ENCODE results near the gene EMX1. TPM values are rescaled to one million over a fixed set of nuclear protein-coding genes. Genes with fewer than 3 reads are reported as not detected.

Gene EMX1
- total RNA-seq, 1 donor: not detected

DNA sequence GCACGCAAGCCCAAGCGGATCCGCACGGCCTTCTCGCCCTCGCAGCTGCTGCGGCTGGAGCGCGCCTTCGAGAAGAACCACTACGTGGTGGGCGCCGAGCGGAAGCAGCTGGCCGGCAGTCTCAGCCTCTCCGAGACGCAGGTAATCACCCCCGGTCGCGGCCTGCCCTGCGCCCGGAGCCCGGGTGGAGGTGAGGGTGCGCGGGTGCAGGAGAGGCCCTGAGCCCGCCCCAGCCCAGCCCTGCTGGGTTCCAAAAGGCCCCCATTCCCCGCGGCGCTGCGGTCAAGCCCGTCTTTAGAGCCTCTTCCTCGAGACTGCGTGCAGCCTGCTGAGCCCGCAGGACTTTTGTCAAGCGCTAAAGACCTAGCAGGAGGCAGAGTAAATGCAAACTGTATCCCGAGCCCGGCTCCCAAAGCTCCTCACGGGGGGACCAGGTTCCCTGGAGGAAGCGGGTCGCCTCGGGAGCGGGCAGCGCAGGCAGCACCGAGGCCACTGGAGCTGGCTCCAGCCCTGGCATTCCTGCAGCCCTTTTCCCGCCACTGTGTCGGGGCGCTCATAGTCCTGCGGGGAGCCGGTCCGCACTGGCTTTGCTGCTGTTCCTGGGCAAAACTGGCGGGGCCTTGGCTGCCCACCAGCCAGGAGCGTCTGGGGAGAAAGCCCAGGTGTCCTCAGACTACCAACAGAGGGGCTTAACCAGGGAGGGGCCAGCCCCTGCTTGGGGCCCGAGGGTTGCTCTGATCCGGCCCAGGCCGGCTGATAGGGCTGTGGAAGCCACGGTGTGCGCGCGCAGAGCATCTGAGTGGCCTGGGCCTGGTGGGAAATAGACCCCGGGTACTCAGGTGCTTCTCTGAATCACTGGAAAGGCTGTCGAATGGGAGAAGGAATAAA lies 7.3 kb downstream of the EMX1 start:
- no peak for DNase-seq (ENCODE audit: low read depth)
- H3K4me3 ChIP-seq (ENCODE audit: low read depth, low read length): no peak overlapping the region
- TF ChIP-seq, protein P1, sequence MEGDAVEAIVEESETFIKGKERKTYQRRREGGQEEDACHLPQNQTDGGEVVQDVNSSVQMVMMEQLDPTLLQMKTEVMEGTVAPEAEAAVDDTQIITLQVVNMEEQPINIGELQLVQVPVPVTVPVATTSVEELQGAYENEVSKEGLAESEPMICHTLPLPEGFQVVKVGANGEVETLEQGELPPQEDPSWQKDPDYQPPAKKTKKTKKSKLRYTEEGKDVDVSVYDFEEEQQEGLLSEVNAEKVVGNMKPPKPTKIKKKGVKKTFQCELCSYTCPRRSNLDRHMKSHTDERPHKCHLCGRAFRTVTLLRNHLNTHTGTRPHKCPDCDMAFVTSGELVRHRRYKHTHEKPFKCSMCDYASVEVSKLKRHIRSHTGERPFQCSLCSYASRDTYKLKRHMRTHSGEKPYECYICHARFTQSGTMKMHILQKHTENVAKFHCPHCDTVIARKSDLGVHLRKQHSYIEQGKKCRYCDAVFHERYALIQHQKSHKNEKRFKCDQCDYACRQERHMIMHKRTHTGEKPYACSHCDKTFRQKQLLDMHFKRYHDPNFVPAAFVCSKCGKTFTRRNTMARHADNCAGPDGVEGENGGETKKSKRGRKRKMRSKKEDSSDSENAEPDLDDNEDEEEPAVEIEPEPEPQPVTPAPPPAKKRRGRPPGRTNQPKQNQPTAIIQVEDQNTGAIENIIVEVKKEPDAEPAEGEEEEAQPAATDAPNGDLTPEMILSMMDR (IDR thresholded peaks at IDR 0.05; ENCODE audit: insufficient read depth, low read depth, low read length): no peak

DNA sequence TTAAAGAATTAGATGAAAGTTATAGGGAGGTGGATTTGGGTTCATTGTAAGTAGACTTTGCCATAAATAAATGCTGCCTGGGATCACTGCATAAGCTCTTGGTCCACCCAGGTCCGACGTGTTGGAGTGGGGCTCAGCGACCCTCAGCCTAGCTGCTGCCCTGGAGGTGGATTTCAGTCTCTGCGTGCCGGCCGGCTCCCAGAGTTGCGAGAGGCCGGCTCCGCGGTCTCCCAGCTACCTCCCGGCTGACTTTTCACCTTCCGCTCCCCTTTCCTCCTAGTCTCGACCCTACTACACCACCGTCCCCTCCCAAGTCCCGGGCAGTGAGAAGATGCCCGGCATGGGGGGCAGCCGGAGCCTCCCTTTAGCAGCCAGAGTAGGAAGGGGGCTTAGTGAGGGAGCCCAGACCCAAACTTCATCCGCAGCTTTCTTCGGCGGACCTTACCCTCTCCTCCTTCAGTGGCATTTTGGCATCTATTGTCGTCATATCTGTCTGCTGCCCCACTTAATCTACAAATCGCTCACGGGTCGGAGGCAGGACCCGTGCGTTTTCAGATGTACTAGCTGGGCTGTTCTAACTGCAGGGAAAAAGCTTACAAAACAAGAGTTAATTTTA lies 8.1 kb downstream of the EMX1 start:
- TF ChIP-seq, protein P1 (IDR thresholded peaks at IDR 0.05; ENCODE audit: insufficient read depth, low read depth, low read length): no peak
- no peak for DNase-seq (ENCODE audit: low read depth)
- no peak overlapping the region for H3K4me3 ChIP-seq (ENCODE audit: low read depth, low read length)

DNA sequence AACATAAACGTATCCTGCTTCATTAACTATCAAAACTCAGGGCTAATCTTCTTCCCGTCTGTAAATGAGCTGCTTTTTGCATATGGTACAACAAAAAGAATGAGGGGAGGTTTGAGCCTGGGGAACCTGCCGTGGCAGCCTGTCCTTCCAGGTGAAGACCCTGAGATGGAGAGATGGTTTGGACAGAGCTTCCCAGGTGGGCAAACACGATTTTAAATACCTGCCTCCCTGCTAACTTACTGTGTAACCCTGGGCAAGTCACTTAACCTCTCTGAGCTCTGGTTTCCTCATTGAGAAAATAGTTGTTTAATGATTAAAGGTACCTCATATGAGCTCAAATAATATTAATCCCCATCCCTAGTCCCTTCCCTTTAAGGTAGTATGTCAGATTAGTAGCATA lies 9.0 kb downstream of the EMX1 start:
- H3K4me3 ChIP-seq (ENCODE audit: low read depth, low read length): no peak overlapping the region
- TF ChIP-seq, protein P1 (IDR thresholded peaks at IDR 0.05; ENCODE audit: insufficient read depth, low read depth, low read length): no peak
- no peak for DNase-seq (ENCODE audit: low read depth)

DNA sequence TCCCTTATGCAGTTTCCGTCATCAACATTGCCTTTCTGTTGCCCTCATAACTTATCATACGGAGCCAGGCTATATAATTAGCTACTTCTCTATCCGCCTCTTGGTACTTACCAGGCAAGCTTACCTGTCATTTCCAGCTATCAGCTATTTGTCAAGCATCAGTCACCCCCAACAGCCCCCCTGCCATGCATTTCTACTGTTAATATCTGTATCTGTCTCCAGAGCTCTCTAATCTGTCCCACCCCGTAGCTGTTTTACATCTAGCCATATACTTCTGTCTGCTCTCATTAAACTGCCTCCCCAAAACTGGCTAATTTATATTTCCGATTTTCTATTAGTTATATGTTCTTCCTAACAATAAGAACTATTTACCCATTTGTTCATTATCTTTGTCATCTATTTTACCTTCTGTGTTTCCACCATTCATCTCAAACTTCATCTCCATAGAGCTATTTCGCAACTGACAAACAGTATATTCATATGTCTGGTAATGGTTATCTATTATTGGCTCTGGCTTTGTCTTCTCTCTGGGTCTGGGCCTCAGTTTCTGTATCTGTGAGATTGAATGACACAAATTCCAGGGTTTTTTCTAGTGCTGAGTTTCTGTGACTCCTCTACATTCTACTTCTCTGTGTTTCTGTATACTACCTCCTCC lies 9.6 kb downstream of the EMX1 start:
- H3K4me3 ChIP-seq (ENCODE audit: low read depth, low read length): no peak overlapping the region
- TF ChIP-seq, protein P1 (IDR thresholded peaks at IDR 0.05; ENCODE audit: insufficient read depth, low read depth, low read length): no peak
- no peak for DNase-seq (ENCODE audit: low read depth)

DNA sequence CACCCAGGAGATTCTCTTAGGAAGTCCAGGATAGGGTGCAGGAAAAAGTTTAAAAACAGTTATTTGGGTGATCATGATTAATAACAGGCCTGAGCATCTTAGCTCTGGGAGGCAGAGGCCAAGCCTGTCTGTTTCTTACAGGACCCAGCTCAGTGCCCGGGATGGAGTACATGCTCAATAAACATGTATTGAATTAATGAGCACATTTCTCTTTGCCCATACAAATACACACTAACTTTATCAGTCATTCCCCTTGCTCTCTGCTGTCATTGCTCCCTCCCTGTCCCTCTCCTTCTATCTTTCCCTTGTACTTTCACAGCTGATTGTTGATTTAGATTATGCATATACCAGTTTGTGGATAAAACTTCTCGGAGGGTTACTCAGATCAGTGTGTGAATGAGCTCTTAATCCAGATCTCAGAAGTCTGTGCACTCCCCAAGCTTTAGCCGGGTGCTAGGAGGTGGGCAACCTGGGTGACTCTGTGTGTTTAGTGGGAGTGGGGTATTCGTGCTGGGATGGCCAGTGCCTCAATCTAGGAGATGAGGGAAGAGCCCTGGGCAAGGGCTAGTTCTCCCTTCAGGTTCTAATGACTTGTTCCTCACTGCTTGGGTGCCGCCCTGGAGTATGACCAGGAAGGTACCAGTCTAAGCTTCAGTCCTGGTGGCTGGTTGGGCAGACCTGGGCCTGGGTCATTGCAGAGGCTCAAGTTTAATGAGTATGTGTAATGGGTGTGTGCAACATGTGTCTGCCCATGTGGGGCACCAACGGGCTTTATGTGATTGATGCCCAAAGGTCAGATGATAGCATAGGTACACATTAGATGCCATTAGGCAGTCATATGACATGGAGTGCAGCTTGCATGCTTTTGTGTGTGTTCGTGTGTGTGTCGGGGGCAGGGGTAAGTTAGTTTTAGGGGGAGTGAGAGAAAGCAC lies 10.6 kb downstream of the EMX1 start:
- TF ChIP-seq, protein P1 (IDR thresholded peaks at IDR 0.05; ENCODE audit: insufficient read depth, low read depth, low read length): no peak
- no peak overlapping the region for H3K4me3 ChIP-seq (ENCODE audit: low read depth, low read length)
- DNase-seq (ENCODE audit: low read depth): no peak

DNA sequence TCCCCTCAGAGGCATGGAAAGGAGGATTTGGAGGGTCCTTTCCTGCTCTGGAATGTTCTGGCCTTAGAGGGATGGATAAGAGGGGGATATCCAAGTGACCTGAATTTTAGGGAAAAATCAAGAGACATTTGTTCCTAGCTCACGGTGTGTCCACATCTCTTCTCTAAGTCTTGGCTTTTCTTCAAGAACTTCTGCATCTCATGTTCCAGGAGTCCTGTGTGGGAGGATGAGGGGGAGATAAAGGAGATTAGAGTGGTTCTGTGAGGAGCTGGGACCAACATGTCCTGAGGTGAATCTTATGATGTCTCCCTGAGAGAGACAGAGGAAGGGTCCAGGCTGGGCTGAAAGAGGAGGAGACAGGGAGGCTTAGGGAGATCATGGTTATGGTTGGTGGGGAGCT lies 11.7 kb downstream of the EMX1 start:
- H3K4me3 ChIP-seq (ENCODE audit: low read depth, low read length): no peak overlapping the region
- TF ChIP-seq, protein P1 (IDR thresholded peaks at IDR 0.05; ENCODE audit: insufficient read depth, low read depth, low read length): no peak
- DNase-seq (ENCODE audit: low read depth): no peak
